ENCODE measurements around the gene SERINC4. TPM values are rescaled to one million over a fixed set of nuclear protein-coding genes. Genes with fewer than 3 reads are reported as not detected.

The SERINC4 gene
- total and polyA plus RNA-seq, 2 donors (not counting 3 experiments of a cell fraction or from before 2014, with no cell fraction given), result not detected

GRCh38 chr15:43792761-43793476 lies 7.1 kb downstream of the SERINC4 start:
- DNase-seq (ENCODE audit: low read depth, low spot score), result peak; percentile 28

More at GRCh38 chr15:43792761-43793476, 7.1 kb downstream of the SERINC4 start:
- H3K4me1 ChIP-seq (ENCODE audit: control insufficient read depth, extremely low read depth, insufficient read depth, low read length), result peaks cover 21% of the 10 kb centered on the region
- H2AFZ ChIP-seq (ENCODE audit: low read depth, low read length), result no peak overlapping the region
- H3K27ac ChIP-seq (ENCODE audit: insufficient read depth, low read depth, low read length), result peak overlapping the region; percentile 91
- H4K20me1 ChIP-seq (replicated peaks; ENCODE audit: control insufficient read depth, extremely low read depth, insufficient read depth, low read length), result no peaks in the 10 kb centered on the region
- no peaks in the 10 kb centered on the region for H3K27me3 ChIP-seq (ENCODE audit: control insufficient read depth in 2 of 2, insufficient read depth in 2 of 2, low read length in 2 of 2)
- peak; percentile 84 for FAIRE-seq
- H3K9me1 ChIP-seq (replicated peaks; ENCODE audit: control insufficient read depth, extremely low read depth, insufficient read depth, low read length), result no peaks in the 10 kb centered on the region
- no peak for TF ChIP-seq JUN (IDR thresholded peaks at IDR 0.05; ENCODE audit: borderline replicate concordance, insufficient read depth, insufficient read length, low read depth)
- no peak for TF ChIP-seq POLR2AphosphoS5 (IDR thresholded peaks at IDR 0.05; ENCODE audit: insufficient read depth, low read depth, low read length)
- no peak for TF ChIP-seq CTCF (IDR thresholded peaks at IDR 0.05; ENCODE audit: extremely low read depth in 1 of 2, insufficient read depth in 1 of 2, low read depth in 1 of 2, low read length in 2 of 2)
- TF ChIP-seq MYC (IDR thresholded peaks at IDR 0.05; ENCODE audit: low read depth, low read length), result no peak
- no peak for TF ChIP-seq GATA2 (IDR thresholded peaks at IDR 0.05; ENCODE audit: insufficient read depth, insufficient read length, low read depth, low read length)
- no peak for TF ChIP-seq POLR2A (IDR thresholded peaks at IDR 0.05; ENCODE audit: low read depth, low read length)
- no peak for TF ChIP-seq EZH2 (IDR thresholded peaks at IDR 0.05; ENCODE audit: borderline replicate concordance, low read depth, low read length, severe bottlenecking)
- TF ChIP-seq, protein P1, sequence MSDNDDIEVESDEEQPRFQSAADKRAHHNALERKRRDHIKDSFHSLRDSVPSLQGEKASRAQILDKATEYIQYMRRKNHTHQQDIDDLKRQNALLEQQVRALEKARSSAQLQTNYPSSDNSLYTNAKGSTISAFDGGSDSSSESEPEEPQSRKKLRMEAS (IDR thresholded peaks at IDR 0.05; ENCODE audit: insufficient read depth, insufficient read length), result no peak
- no peak for TF ChIP-seq FOS (IDR thresholded peaks at IDR 0.05; ENCODE audit: borderline replicate concordance, insufficient read depth, low read length)
- H3K79me2 ChIP-seq (ENCODE audit: control insufficient read depth, insufficient read depth, low read length), result peaks cover 31% of the 10 kb centered on the region
- dilution Hi-C loops (cut with MboI; ENCODE audit: extremely low pct_ligation_motif_present, low sequenced_read_pairs), result no loop called here
- peak overlapping the region; percentile 73 to 82 (median 74) for H3K4me3 ChIP-seq (replicated peaks in 1 of 3; ENCODE audit: insufficient read depth in 1 of 3, low read depth in 1 of 3, low read length in 3 of 3)
- peaks cover 21 to 26% of the 10 kb centered on the region in 2 experiments for H3K36me3 ChIP-seq (ENCODE audit: control insufficient read depth in 2 of 2, extremely low read depth in 1 of 2, insufficient read depth in 2 of 2, low read length in 2 of 2)
- peak overlapping the region; percentile 82 for H3K4me2 ChIP-seq (ENCODE audit: insufficient read depth, low read length)
- intact Hi-C loops (cut with micrococcal nuclease), result loop anchor here (1.0 kb wide), 2 partner anchors 16 to 31 kb away; partner anchors contain the start of gene MFAP1
- POLR2A ChIA-PET, result interaction anchor here (0.9 kb wide), 1 partner anchor 8 kb away, joined by 3 read pairs; no protein-coding TSS in a partner anchor
- BruUV-seq (replicated peaks), result TSS peak; percentile 73
- H3K9ac ChIP-seq (replicated peaks; ENCODE audit: extremely low read depth, insufficient read depth, low read length), result peak overlapping the region; percentile 99
- H3K9me3 ChIP-seq (replicated peaks; ENCODE audit: control insufficient read depth, insufficient read depth, low read length), result no peaks in the 10 kb centered on the region
- CTCF ChIA-PET, result interaction anchor here (1.0 to 2.1 kb wide), 4 partner anchors 12 to 32 kb away, joined by 3 to 12 read pairs (median 3); partner anchors contain the start of genes ELL3 and MFAP1

All from endothelial cell of umbilical vein (primary cell).